T-helper 9 cell (primary cell): Measurements from ENCODE around the gene PHKG1.
"Not testable (repeated sequence)": the region's sequence is repeated elsewhere in the genome, so short reads cannot be mapped to it uniquely, and the experiment has no call there.

Source experiments
- DNase-seq: peaks from one replicate; pipeline ENCODE4 v3.0.0-alpha.2; 2020

Gene PHKG1

GRCh38 chr7:56081626-56082340 lies 11.0 kb downstream of the PHKG1 start:
- no peak for DNase-seq

- not testable (repeated sequence) for DNase-seq
Measured at GRCh38 chr7:56080726-56081435, 11.9 kb downstream of the PHKG1 start.

DNA sequence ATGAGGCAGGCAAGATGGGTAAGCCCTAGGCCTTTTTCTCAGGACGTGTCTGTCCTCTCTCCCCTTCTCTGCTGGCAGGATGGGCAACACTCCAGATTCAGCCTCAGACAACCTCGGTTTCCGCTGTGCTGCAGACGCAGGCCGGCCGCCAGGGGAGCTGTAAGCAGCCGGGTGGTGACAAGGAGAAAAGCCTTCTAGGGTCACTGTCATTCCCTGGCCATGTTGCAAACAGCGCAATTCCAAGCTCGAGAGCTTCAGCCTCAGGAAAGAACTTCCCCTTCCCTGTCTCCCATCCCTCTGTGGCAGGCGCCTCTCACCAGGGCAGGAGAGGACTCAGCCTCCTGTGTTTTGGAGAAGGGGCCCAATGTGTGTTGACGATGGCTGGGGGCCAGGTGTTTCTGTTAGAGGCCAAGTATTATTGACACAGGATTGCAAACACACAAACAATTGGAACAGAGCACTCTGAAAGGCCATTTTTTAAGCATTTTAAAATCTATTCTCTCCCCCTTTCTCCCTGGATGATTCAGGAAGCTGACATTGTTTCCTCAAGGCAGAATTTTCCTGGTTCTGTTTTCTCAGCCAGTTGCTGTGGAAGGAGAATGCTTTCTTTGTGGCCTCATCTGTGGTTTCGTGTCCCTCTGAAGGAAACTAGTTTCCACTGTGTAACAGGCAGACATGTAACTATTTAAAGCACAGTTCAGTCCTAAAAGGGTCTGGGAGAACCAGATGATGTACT lies 13.1 kb downstream of the PHKG1 start:
- no peak for DNase-seq

GRCh38 chr7:56078196-56078595 lies 14.6 kb downstream of the PHKG1 start:
- no peak for DNase-seq

DNA sequence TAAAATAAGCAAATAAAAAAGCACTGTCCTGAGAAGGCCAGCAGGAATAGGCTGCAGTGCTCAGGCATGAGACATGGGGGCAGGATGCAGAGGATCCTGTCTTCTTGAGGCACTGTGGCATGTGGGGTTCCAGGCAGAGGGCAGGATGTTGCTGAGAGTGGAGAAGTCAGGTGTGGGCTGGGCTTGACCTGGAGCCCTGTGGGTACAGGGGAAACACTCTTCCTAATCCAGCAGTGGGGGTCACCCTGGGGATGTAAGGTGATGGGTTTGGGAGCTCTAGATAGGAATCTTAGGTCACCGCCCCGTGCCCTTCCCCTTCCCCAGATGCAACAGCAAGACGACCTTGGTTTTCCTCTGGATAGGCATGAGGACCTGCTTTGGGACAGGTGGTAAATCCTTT lies 15.1 kb downstream of the PHKG1 start:
- DNase-seq = no peak

- DNase-seq = peak; percentile 50
Measured at GRCh38 chr7:56074371-56074791, 18.4 kb downstream of the PHKG1 start.

GRCh38 chr7:56066376-56066775 lies 26.4 kb downstream of the PHKG1 start:
- DNase-seq = not testable (repeated sequence)

GRCh38 chr7:56063882-56064625 lies 28.7 kb downstream of the PHKG1 start, which contains the start of gene SUMF2:
Gene SUMF2 (plus strand): TSS chr7:56064286. CDS start chr7:56064312, 26 bp downstream.
- DNase-seq = peak; percentile 86

- DNase-seq = no peak
Measured at GRCh38 chr7:56063500-56063881, 29.3 kb downstream of the PHKG1 start.

GRCh38 chr7:56062382-56062781 lies 30.4 kb downstream of the PHKG1 start:
- DNase-seq = no peak

DNA sequence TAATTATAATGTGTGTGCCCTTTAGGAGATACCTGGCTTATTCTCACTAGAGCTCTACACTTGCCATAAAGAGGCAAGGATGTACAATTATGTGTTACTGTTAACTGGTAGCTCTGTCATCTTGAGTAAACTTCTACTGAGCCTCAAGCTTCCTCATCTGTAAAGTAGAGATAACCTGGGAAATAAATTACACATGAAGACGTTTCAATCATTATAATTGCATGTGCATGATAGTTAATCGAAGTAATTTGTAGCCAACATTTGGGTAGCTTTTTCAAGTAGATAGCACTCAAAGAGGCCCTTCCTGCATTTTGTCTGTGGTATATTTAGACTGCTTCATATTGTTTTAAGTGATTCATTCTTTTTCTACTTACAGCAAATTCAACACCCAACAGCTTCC lies 38.8 kb downstream of the PHKG1 start:
- DNase-seq = no peak

DNA sequence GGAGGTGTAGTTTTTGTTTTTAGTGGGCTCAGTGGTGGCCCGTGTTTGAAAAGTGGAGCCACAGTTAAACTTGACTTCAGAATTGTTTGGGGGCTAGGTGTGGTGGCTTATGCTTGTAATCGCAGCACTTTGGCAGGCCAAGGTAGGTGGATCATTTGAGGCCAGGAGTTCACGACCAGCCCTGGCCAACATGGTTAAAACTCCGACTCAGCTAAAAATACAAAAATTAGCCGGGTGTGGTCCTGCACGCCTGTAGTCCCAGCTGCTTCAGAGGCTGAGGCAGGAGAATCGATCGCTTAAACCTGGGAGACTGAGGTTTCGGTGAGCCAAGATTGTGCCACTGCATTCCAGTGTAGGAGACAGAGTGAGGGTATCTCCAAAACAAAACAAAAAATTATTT lies 39.4 kb downstream of the PHKG1 start:
- DNase-seq = no peak

DNA sequence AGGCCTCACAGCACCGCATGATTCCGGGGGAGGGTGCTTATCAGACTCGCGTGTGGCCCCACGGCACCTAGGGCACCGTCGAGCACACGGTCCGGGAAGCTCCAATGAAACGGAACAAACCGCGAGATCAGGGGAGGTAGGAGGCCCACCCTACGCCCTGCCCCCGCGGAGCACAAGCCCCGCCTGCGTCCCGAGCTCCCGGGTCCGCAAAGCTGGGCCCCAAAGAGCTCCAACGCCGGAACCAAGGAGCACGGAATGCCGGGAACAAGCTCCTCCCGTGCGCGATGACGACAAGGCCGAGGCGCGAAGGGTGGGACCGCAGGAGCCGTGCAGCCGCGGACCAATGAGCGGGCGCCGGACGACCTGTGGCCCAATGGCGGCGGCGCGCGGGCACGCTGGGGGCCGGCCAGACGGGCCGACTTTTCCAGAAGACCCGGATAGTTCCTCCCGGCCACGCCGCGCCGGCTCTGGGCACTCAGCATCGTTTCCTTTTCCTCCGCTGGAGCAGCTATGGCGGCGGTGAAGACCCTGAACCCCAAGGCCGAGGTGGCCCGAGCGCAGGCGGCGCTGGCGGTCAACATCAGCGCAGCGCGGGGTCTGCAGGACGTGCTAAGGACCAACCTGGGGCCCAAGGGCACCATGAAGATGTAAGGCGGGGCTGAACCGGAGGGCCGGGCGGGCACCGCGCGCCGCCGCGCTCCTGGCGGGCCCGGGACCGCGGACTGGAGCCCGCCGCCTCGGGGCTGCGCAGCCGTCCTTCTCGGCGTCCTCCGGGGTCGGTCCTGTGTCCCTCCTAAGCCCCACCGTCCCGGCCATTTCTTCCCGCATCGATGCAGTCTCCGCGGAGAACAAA lies 41.2 kb downstream of the PHKG1 start, which contains the start of the genes CCT6A and PSPH:
Gene CCT6A (plus strand): TSS at position 427 of the 853 bp plus-strand sequence. CDS start 84 bp downstream, at position 511.
Gene PSPH (minus strand): TSS at position 106 of the 853 bp plus-strand sequence. CDS start 30,232 bp downstream, outside the sequence.
- DNase-seq = peak; percentile 85

GRCh38 chr7:56051053-56051338 lies 41.8 kb downstream of the PHKG1 start:
- no peak for DNase-seq

DNA sequence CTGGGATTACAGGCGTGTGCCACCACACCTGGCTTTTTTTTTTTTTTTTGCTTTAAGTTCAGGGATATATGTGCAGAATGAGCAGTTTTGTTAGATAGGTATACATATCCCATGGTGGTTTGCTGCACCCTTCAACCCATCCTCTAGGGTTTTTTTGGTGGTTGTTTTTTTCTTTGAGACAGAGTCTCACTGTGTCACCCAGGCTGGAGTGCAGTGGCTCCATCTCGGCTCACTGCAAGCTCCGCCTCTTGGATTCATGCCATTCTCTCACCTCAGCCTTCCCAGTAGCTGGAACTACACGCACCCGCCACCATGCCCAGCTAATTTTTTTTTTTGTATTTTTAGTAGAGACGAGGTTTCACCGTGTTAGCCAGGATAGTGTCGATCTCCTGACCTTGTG lies 44.0 kb downstream of the PHKG1 start:
- DNase-seq = not testable (repeated sequence)

DNA sequence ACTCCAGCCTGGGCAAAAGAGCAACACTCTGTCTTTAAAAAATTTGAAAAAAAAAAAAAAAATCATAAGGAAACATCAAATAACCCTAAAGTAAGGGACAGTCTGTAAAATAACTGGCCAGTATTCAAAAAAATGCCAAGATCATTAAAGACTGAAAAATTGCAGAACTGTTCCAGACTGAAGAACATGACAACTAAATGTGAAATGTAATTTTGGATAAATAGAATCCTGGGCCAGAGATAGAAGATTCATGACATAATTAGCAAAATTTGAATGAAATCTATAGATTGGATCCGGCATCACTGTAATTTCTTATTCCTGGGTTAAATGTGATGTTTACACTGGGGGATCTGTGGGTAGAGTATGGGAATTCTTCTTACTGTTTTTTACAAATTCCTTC lies 44.5 kb downstream of the PHKG1 start:
- no peak for DNase-seq

DNA sequence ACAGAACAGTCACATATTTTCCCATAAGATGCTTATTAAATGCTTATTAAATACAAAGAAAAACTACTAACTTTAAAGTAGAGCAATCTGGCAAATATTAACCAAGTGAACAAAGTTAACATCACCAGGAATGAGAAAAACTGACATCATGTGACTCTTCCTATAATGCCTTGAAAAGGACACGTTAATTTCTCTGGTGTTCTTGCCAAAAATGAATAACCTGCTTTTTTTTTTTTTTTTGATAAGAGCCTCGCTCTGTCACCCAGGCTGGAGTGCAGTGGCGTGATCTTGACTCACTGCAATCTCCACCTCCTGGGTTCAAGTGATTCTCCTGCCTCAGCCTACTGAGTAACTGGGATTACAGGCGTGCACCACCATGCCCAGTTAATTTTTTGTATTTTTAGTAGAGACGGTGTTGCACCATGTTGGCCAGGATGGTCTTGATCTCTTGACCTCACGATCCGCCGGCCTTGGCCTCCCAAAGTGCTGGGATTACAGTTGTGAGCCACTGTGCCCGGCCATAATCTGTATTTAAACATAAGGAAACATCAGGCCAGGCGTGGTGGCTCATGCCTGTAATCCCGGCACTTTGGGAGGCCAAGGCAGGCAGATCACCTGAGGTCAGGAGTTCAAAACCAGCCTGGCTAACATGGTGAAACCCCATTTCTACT lies 45.2 kb downstream of the PHKG1 start:
- DNase-seq = not testable (repeated sequence)

GRCh38 chr7:56046721-56047445 lies 45.9 kb downstream of the PHKG1 start:
- no peak for DNase-seq

DNA sequence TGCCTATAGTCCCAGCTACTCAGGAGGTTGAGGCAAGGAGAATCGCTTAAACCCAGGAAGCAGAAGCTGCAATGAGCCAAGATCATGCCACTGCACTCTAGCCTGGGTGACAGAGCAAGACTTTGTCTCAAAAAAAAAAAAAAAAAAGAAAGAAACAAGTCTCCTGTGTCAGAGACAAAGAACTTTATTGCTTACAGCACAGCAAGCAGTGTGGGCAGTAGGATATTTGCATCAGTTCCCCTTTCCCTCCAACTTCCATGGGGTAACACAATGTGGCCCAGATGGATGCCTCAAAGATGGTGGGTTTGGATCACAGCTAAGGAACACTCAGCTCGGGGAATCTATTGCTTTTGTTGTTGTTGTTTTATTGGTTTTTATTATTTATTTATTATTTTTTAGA lies 47.0 kb downstream of the PHKG1 start:
- not testable (repeated sequence) for DNase-seq

GRCh38 chr7:56040730-56041129 lies 52.0 kb downstream of the PHKG1 start:
- DNase-seq = no peak
